HEK293 (cell line): ENCODE measurements around the gene TAS2R9.

Experiments
- KLF9 ChIP-seq: fragments of 450-650 bp; formaldehyde crosslinking; IDR thresholded peaks from 2 replicates; pipeline ENCODE4 v1.5.1; 2016; ENCODE audit warnings: missing biosample characterization, missing genetic modification characterization, low read depth
- REPIN1 ChIP-seq: fragments of 450-650 bp; formaldehyde crosslinking; IDR thresholded peaks from 2 replicates; pipeline ENCODE4 v1.5.1; 2017; ENCODE audit warnings: missing biosample characterization, missing genetic modification characterization, low read depth
- ZFHX2 ChIP-seq: fragments of 450-650 bp; formaldehyde crosslinking; conservative IDR thresholded peaks from 2 replicates; pipeline ENCODE4 v1.5.1; 2016; ENCODE audit warnings: missing biosample characterization, missing genetic modification characterization
- ZNF121 ChIP-seq: fragments of 450-650 bp; formaldehyde crosslinking; IDR thresholded peaks from 2 replicates; pipeline ENCODE4 v1.5.1; 2016; ENCODE audit warnings: missing biosample characterization, missing genetic modification characterization
- ZNF248 ChIP-seq: fragments of 450-650 bp; formaldehyde crosslinking; IDR thresholded peaks from 2 replicates; pipeline ENCODE4 v1.5.1; 2017; ENCODE audit warnings: missing biosample characterization, missing genetic modification characterization
- ZNF548 ChIP-seq: fragments of 450-650 bp; formaldehyde crosslinking; IDR thresholded peaks from 2 replicates; pipeline ENCODE4 v1.5.1; 2016; ENCODE audit warnings: missing biosample characterization, missing genetic modification characterization
- TF ChIP-seq, protein P1 (sequence below): fragments of 450-650 bp; formaldehyde crosslinking; IDR thresholded peaks from 2 replicates; pipeline ENCODE4 v1.5.1; 2016; ENCODE audit warnings: missing biosample characterization, missing genetic modification characterization
- TF ChIP-seq, protein P2 (sequence below): fragments of 450-650 bp; formaldehyde crosslinking; IDR thresholded peaks from 2 replicates; pipeline ENCODE4 v1.5.1; 2016; ENCODE audit warnings: missing biosample characterization, missing genetic modification characterization
- TF ChIP-seq, protein P3 (sequence below): fragments of 450-650 bp; formaldehyde crosslinking; IDR thresholded peaks from 2 replicates; pipeline ENCODE4 v1.5.1; 2016; ENCODE audit warnings: missing biosample characterization, missing genetic modification characterization
- TF ChIP-seq, protein P4 (sequence below): fragments of 450-650 bp; formaldehyde crosslinking; IDR thresholded peaks from 2 replicates; pipeline ENCODE4 v1.5.1; 2016; ENCODE audit warnings: missing biosample characterization, missing genetic modification characterization
- TF ChIP-seq, protein P5 (sequence below): fragments of 450-650 bp; formaldehyde crosslinking; IDR thresholded peaks from 2 replicates; pipeline ENCODE4 v1.5.1; 2017; ENCODE audit warnings: missing biosample characterization, missing genetic modification characterization

DNA sequence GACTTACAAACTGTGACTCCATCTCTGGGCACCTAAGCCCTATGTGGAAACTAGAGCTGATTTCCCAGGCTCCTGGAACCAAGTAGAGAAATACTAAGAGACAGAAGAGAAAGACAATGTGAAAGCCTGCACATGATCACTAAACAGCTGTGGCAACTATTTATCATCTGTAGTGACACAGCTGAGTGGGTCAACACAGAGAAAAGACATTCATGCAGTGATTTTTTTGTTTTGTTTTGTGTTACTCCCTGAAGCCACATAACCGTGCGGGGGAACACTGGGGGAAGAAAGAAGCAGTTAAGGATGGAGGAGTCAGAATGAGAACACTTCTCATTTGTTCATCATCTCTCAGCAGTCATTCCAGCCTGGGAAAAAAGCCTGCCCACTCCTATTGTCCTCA is 37.8 kb upstream of the TAS2R9 start:
- TF ChIP-seq, protein P1, sequence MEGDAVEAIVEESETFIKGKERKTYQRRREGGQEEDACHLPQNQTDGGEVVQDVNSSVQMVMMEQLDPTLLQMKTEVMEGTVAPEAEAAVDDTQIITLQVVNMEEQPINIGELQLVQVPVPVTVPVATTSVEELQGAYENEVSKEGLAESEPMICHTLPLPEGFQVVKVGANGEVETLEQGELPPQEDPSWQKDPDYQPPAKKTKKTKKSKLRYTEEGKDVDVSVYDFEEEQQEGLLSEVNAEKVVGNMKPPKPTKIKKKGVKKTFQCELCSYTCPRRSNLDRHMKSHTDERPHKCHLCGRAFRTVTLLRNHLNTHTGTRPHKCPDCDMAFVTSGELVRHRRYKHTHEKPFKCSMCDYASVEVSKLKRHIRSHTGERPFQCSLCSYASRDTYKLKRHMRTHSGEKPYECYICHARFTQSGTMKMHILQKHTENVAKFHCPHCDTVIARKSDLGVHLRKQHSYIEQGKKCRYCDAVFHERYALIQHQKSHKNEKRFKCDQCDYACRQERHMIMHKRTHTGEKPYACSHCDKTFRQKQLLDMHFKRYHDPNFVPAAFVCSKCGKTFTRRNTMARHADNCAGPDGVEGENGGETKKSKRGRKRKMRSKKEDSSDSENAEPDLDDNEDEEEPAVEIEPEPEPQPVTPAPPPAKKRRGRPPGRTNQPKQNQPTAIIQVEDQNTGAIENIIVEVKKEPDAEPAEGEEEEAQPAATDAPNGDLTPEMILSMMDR (tag by site-specific recombination) = no peak
- TF ChIP-seq ZNF548 (tag by site-specific recombination) (no peak), ZFHX2 (tag by site-specific recombination) (no peak), ZNF121 (tag by site-specific recombination) (no peak), ZNF248 (tag by site-specific recombination) (no peak), REPIN1 (tag by site-specific recombination) (no peak), KLF9 (tag by site-specific recombination) (no peak)
- TF ChIP-seq, protein P2, sequence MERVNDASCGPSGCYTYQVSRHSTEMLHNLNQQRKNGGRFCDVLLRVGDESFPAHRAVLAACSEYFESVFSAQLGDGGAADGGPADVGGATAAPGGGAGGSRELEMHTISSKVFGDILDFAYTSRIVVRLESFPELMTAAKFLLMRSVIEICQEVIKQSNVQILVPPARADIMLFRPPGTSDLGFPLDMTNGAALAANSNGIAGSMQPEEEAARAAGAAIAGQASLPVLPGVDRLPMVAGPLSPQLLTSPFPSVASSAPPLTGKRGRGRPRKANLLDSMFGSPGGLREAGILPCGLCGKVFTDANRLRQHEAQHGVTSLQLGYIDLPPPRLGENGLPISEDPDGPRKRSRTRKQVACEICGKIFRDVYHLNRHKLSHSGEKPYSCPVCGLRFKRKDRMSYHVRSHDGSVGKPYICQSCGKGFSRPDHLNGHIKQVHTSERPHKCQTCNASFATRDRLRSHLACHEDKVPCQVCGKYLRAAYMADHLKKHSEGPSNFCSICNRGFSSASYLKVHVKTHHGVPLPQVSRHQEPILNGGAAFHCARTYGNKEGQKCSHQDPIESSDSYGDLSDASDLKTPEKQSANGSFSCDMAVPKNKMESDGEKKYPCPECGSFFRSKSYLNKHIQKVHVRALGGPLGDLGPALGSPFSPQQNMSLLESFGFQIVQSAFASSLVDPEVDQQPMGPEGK (tag by site-specific recombination) = no peak
- TF ChIP-seq, protein P3, sequence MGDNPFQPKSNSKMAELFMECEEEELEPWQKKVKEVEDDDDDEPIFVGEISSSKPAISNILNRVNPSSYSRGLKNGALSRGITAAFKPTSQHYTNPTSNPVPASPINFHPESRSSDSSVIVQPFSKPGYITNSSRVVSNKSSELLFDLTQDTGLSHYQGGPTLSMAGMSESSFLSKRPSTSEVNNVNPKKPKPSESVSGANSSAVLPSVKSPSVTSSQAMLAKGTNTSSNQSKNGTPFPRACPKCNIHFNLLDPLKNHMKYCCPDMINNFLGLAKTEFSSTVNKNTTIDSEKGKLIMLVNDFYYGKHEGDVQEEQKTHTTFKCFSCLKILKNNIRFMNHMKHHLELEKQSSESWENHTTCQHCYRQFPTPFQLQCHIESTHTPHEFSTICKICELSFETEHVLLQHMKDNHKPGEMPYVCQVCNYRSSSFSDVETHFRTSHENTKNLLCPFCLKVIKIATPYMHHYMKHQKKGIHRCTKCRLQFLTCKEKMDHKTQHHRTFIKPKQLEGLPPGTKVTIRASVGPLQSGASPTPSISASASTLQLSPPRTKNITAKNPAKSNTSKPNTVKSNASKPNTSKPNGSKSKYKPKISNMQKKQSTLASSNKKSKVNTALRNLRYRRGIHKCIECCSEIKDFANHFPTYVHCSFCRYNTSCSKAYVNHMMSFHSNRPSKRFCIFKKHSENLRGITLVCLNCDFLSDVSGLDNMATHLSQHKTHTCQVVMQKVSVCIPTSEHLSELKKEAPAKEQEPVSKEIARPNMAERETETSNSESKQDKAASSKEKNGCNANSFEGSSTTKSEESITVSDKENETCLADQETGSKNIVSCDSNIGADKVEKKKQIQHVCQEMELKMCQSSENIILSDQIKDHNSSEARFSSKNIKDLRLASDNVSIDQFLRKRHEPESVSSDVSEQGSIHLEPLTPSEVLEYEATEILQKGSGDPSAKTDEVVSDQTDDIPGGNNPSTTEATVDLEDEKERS (tag by site-specific recombination) = no peak
- TF ChIP-seq, protein P4, sequence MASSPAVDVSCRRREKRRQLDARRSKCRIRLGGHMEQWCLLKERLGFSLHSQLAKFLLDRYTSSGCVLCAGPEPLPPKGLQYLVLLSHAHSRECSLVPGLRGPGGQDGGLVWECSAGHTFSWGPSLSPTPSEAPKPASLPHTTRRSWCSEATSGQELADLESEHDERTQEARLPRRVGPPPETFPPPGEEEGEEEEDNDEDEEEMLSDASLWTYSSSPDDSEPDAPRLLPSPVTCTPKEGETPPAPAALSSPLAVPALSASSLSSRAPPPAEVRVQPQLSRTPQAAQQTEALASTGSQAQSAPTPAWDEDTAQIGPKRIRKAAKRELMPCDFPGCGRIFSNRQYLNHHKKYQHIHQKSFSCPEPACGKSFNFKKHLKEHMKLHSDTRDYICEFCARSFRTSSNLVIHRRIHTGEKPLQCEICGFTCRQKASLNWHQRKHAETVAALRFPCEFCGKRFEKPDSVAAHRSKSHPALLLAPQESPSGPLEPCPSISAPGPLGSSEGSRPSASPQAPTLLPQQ (tag by site-specific recombination) = no peak
- TF ChIP-seq, protein P5, sequence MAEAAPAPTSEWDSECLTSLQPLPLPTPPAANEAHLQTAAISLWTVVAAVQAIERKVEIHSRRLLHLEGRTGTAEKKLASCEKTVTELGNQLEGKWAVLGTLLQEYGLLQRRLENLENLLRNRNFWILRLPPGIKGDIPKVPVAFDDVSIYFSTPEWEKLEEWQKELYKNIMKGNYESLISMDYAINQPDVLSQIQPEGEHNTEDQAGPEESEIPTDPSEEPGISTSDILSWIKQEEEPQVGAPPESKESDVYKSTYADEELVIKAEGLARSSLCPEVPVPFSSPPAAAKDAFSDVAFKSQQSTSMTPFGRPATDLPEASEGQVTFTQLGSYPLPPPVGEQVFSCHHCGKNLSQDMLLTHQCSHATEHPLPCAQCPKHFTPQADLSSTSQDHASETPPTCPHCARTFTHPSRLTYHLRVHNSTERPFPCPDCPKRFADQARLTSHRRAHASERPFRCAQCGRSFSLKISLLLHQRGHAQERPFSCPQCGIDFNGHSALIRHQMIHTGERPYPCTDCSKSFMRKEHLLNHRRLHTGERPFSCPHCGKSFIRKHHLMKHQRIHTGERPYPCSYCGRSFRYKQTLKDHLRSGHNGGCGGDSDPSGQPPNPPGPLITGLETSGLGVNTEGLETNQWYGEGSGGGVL (tag by site-specific recombination) = no peak
